CD4-positive, alpha-beta T cell treated with Interleukin-17A for 4 hours (primary cell): ENCODE results near the gene SCIMP.
"Not testable (repeated sequence)": the region's sequence is repeated elsewhere in the genome, so short reads cannot be mapped to it uniquely, and the experiment has no call there.

ENCODE experiments used
- DNase-seq: peaks from one replicate; pipeline ENCODE4 v3.0.0-alpha.2; 2020; ENCODE audit warnings: mixed read lengths

Gene SCIMP

GRCh38 chr17:5237541-5238016 lies 2.9 kb upstream of the SCIMP start:
- peak; percentile 46 for DNase-seq

GRCh38 chr17:5236938-5237540 lies 2.4 kb upstream of the SCIMP start:
- no peak for DNase-seq

GRCh38 chr17:5233492-5233891 lies 1.2 kb downstream of the SCIMP start:
- DNase-seq: not testable (repeated sequence)

DNA sequence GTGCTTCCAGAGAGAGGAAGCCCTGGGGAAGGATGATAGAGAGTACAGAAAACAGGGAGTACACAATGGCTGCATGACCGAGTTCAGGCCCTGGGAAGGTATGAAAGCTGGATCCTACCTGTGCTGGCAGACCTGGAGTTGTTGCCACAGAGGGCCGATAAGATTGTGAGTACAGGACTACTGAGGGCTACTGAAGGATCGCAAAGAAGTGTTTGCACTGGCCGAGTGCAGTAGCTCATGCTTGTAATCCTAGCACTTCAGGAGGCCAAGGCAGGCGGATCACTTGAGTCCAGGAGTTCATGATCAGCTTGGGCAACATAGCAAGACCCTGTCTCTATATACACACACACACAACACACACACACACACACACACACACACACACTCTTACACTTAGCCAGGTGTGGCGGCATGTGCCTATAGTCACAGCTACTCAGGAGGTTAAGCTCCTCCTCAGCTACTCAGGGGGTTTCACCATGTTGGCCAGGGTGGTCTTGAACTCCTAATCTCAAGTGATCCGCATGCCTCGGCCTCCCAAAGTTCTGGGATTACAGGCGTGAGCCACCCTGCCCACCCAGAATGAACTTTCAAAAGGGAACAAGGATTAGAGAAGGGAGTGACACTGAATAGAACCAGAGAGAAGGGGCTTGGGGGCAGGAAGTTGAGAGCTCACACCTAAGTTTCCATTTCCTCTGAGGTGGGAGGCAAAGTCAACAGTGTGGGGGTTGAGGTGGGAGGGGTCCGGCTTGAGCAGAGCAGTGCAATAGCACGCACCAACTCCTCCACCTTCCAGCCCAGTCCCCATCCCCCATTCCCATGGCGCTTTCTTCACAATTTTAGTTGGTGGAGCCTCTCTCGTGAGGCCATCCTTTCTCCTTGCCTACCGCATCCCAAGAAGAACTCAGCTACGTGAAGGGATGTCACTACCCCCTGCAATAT lies 7.5 kb downstream of the SCIMP start:
- DNase-seq: peak; percentile 24

DNA sequence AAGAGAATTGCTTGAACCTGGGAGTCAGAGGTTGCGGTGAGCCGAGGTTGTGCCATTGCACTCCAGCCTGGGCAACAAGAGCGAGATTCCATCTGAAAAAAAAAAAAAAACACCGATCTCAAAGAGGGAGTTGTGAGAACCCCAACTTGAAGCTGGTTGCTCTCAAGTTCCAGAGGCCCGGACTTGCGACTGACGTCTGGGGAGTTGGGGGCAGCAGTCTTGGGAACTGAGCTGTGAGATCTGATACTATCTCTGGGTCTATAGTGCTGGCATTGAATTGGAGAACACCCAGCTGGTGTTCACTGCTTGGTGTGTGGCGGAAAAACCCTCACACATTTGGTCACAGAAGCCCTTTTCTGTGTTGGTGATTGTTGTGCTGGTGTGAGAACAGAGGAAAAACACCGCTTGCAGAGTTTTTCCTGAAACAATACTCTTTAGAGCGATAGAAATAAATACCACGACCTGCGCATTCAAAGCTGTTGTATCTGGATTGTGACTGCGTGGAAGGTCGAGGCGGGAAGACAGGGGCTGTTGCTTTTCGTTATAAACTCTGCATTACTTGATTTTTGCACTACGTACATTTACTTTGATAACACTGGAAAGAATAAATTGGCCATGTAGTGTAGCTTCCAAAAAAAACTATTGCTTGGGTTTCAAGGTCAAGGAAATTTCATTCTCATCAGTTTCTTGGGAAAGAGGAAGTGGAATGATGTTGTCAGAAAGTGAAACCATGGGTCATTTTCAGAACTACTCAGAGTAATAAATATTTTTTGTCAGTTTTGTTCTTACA lies 8.8 kb downstream of the SCIMP start:
- DNase-seq: no peak

DNA sequence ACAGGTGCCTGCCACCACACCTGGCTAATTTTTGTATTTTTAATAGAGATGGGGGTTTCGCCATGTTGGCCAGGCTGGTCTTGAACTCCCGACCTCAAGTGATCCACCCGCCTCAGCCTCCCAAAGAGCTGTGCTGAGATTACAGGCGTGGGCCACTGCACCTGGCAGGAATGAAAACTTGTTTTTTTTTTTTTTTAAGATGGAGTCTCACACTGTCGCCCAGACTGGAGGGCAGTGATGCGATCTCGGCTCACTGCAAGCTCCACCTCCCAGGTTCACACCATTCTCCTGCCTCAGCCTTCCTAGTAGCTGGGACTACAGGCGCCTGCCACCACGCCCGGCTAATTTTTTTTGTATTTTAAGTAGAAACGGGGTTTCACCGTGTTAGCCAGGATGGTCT lies 12.7 kb downstream of the SCIMP start:
- DNase-seq: not testable (repeated sequence)

GRCh38 chr17:5220074-5220473 lies 14.6 kb downstream of the SCIMP start:
- no peak for DNase-seq

DNA sequence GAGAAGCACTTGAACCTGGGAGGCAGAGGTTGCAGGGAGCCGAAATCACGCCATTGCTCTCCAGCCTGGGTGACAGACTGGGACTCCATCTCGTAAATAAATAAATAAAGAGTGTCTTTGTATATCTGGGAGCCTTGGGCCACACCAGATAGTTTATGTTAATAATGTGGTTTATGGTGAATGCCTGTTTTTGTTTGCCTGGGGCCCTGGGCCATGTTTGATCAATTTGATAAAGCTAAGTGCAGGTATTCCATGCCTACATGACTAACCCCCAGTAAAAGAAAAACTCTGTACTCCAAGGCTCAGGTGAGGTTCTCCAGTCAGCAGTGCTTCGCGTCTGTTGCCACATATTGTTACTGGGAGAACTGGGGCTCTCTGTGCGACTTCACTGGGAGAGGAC lies 15.1 kb downstream of the SCIMP start:
- DNase-seq: no peak

DNA sequence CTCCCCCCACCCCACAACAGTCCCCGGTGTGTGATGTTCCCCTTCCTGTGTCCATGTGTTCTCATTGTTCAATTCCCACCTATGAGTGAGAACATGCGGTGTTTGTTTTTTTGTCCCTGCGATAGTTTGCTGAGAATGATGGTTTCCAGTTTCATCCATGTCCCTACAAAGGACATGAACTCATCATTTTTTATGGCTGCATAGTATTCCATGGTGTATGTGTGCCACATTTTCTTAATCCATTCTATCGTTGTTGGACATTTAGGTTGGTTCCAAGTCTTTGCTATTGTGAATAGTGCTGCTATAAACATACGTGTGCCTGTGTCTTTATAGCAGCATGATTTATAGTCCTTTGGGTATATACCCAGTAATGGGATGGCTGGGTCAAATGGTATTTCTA lies 17.1 kb downstream of the SCIMP start:
- DNase-seq: not testable (repeated sequence)

- DNase-seq: no peak
These were observed 23.2 kb downstream of the SCIMP start for GRCh38 chr17:5211458-5211857.

GRCh38 chr17:5210614-5211252 lies 23.9 kb downstream of the SCIMP start:
- no peak for DNase-seq

- no peak for DNase-seq
These were observed 24.6 kb downstream of the SCIMP start for GRCh38 chr17:5210091-5210490.

GRCh38 chr17:5209396-5209795 lies 25.3 kb downstream of the SCIMP start:
- DNase-seq: no peak

DNA sequence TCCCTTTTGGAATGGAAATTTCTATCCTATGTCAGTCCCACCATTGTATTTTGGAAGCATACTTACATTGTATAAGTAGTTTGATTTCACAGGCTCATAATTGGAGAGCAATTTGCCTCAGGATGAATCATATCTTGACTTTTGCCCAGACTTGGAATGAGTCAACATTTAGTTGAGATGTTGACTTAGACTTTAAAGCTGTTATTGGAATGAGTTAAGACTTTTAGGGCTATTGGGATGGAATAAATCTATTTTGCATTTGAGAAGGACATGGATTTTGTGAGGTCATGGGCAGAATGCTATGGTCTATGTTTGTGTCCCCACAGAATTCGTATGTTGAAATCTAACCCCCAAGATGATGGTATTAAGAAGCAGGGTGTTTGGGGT lies 30.8 kb downstream of the SCIMP start:
- no peak for DNase-seq

GRCh38 chr17:5203178-5203907 lies 31.3 kb downstream of the SCIMP start:
- no peak for DNase-seq

DNA sequence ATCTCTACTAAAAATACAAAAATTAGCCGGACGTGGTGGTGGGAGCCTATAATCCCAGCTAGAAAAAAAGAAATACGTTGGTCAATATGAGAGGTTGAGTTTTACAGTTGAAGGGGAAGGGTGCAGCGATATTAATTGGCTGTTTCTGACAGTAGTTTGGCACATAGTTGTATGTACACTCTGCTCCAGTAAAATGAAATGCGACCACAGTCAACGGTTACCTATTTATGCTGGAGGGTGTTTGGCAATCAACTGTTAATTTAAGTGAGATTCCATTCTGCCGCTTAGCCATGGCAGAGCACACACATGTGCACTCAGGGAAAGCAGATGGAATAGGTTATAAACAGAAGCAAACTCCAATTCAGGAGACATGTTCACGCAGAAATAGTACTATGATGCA lies 33.6 kb downstream of the SCIMP start:
- DNase-seq: no peak

GRCh38 chr17:5200360-5200759 lies 34.3 kb downstream of the SCIMP start:
- no peak for DNase-seq

GRCh38 chr17:5198472-5198871 lies 36.2 kb downstream of the SCIMP start:
- peak; percentile 8 for DNase-seq

DNA sequence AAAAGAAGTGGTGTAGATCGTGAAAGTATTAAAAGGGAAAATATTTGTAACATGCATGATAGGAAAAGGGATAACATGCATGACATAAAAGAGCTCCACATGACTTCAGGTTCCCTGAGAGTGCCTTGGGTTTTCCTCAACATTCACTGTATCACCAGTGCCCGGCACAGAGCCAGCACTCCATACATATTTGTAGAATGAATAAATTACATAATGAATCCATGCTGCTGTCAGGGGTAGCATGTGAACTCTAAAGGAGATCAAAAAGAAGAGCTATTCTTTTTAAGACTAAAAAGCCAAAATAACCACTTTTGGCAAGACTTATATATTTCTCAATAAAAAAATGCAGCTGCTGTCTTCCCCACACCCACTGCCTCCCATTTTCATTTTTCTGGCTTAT lies 40.3 kb downstream of the SCIMP start:
- no peak for DNase-seq

DNA sequence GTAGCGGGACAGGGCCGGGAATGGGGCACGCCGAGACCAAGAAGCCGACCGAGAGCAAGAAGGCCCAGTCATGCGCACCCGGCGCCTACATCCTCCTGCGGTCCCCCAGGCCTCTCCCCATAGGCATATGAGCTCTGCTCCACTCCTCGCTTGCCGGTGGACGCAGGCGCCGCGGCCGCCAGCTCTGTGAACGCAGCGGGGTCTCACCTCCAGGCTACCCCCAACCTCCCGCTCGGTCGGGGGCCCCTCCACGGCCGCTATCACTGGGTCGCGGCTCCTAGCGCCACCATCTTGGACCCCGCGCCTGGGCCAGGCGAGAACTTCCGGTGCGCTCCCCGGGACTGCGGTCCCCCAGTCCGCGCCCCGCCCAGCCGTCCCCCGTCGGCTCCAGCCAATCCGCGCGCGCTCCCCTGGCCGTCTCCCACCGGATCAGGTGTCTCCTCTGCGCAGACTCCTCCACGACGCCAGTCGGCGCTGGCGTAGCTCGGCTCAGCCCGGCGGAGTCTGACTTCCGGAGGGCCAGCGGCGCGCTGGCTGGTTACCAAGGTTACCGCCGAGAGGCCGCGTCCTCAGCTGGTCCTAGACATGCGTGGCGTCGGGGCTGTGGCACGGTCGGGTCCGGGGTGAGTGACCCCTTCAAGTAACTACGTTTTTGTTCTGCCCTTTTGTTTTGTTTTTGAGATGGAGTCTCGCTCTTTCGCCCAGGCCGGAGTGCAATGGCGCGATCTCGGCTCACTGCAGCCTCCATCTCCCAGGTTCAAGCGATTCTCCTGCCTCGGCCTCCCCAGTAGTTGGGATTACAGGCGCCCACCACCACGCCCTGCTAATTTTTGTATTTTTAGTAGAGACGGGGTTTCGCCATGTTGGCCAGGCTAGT lies 42.9 kb downstream of the SCIMP start, which contains the start of gene ZNF594:
Gene ZNF594, minus strand, starts transcription at position 328 of the 877 bp plus-strand sequence. CDS start 7,612 bp downstream, outside the sequence.
- DNase-seq: peak; percentile 97

DNA sequence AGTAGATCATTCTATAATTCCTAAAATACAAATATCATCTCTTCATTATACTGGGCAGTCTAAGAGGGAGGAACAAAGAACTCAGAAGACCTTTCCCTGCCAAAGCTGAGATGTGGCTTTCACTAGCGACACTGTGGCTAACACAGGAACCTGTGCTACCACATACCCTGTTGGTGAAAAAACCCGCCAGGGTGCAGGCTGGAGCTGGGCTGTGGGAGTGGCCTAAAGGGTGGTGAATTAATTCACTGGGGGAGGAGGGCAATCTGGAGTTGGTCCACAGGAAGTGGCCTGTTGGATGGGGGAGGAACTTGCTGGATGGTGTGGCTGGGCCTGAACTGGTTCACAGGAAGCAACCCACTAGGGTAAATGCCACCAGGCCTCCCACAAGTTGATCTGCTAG lies 50.4 kb downstream of the SCIMP start:
- no peak for DNase-seq
